Gastroesophageal sphincter (tissue), 4 donors: ENCODE measurements around the gene SERPINI2. TPM values are rescaled to one million over a fixed set of nuclear protein-coding genes. Genes with fewer than 3 reads are reported as not detected.

Experiments
- ATAC-seq: fragments of 150-250 bp; one replicate; pipeline ENCODE4 v1.9.1; 2016; ENCODE audit warnings: mild to moderate bottlenecking, moderate library complexity
- H3K27ac ChIP-seq, 4 donors: fragments of 200-600 bp; sonication (generic) in 3 of 4; 1 replicate in 3 of 4; 2 replicates in 1 of 4; pipeline ENCODE4 v1.5.1; 2016 to 2019
- H3K27me3 ChIP-seq: fragments of 200-600 bp; sonication (generic); one replicate; pipeline ENCODE4 v1.5.1; 2019
- H3K36me3 ChIP-seq, 2 donors: fragments of 200-600 bp; sonication (generic); one replicate each; pipeline ENCODE4 v1.5.1; 2019; ENCODE audit warnings: control low read depth in 1 of 2
- H3K4me1 ChIP-seq, 3 donors: fragments of 200-600 bp; sonication (generic); 1 replicate in 2 of 3; 2 replicates in 1 of 3; pipeline ENCODE4 v1.5.1; 2016 to 2019; ENCODE audit warnings: control low read depth in 2 of 3
- H3K4me3 ChIP-seq, 2 donors: fragments of 200-600 bp; sonication (generic); one replicate each; pipeline ENCODE4 v1.5.1; 2019; ENCODE audit warnings: mild to moderate bottlenecking in 1 of 2, moderate library complexity in 1 of 2
- H3K9me3 ChIP-seq, 3 donors: fragments of 200-600 bp; sonication (generic); one replicate each; pipeline ENCODE4 v1.5.1; 2017 to 2019; ENCODE audit warnings: control low read depth in 2 of 3
- EP300 ChIP-seq: sonication (generic); formaldehyde crosslinking; IDR thresholded peaks from one replicate; pipeline ENCODE4 v1.6.1; 2017; ENCODE audit warnings: antibody characterized with exemption, mild to moderate bottlenecking
- POLR2A ChIP-seq, 2 donors: fragments of 450-650 bp; IDR thresholded peaks; one replicate each; pipeline ENCODE4 v1.6.1; 2017; ENCODE audit warnings: antibody characterized with exemption in 2 of 2, mild to moderate bottlenecking in 2 of 2, moderate library complexity in 1 of 2
- POLR2AphosphoS5 ChIP-seq: sonication (generic); formaldehyde crosslinking; IDR thresholded peaks from one replicate; pipeline ENCODE4 v1.6.1; 2017; ENCODE audit warnings: antibody characterized with exemption
- WGBS, 2 donors: methylation state at CpG; one replicate each; pipeline ENCODE4 v1.1.5; 2018; ENCODE audit warnings: low coverage in 1 of 2; 5-methylcytosine and 5-hydroxymethylcytosine counted together
- total RNA-seq, 4 donors: library from RNA; depleted of rRNA; stranded (reverse); fragments of >200 nt; gene quantifications; one replicate each; pipeline ENCODE4 v1.1.0, GENCODE V29; 2016
- TF ChIP-seq, protein P1 (sequence below), 4 experiments: fragments of 200-600 bp in 2 of 4; fragments of 450-650 bp in 2 of 4; sonication (generic) in 1 of 4; IDR thresholded peaks; one replicate each; pipeline ENCODE4 v1.5.1; 2017 to 2019; ENCODE audit warnings: antibody characterized with exemption in 4 of 4, mild to moderate bottlenecking in 2 of 4, moderate library complexity in 2 of 4

SERPINI2 gene
- total RNA-seq, 4 donors from 2014 or later: 0.94 TPM; not detected in 3

DNA sequence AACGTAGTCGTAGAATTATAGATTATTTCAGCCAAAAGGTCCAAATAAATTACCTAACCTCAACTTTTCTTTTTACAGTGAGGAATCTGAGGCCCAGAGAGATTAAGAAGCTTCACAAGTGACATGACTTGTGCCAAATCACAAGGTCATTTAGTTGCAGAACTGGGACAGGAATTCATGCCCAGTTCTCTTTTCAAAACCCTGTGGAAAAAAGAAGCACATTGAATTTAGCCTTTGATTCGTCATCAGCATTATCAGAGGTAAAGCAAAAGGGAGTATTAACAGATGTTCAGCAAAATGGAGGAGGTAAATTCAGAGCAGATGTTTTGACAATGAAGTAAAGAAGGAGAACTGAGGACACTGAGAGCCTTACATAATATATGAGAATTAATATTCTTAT, 4.5 kb downstream of the SERPINI2 start:
- no peak for TF ChIP-seq EP300
- TF ChIP-seq, protein P1, sequence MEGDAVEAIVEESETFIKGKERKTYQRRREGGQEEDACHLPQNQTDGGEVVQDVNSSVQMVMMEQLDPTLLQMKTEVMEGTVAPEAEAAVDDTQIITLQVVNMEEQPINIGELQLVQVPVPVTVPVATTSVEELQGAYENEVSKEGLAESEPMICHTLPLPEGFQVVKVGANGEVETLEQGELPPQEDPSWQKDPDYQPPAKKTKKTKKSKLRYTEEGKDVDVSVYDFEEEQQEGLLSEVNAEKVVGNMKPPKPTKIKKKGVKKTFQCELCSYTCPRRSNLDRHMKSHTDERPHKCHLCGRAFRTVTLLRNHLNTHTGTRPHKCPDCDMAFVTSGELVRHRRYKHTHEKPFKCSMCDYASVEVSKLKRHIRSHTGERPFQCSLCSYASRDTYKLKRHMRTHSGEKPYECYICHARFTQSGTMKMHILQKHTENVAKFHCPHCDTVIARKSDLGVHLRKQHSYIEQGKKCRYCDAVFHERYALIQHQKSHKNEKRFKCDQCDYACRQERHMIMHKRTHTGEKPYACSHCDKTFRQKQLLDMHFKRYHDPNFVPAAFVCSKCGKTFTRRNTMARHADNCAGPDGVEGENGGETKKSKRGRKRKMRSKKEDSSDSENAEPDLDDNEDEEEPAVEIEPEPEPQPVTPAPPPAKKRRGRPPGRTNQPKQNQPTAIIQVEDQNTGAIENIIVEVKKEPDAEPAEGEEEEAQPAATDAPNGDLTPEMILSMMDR (IDR thresholded peaks at IDR 0.05): no peak

DNA sequence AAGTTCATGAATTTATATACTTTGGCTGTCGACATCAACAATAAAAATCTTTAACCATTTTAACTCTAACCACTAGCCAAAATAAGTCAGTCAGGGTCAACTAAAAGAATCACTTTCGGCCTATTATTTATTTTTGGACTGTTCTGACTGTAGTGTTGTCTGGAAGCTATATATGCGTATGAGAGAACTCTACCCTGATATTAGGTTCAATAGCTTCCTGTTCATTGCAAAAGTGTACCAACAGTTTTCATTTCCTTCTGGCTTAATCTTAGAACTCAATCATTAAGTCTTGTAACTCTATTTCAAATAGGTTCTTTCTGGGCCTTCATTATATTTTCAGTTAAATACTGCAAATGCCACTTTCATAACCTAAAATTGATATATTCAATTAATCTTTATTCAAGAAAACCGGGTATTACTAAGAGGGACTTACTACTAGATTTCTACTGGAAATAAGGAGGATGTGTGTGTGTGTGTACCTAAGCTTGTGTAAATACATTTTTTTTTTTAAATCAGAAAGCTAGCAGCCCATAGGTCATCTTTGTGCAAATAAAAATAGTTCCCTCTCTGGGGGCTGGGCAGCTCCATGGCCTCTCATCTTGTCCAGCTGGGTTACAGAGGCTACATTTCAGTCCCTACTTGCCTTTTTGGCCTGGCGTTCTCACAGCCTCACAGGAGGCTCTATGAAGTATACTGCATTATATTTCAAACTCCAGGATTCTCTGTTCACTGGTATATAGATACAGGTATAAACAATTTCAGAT, 5.8 kb downstream of the SERPINI2 start:
- H3K4me1 ChIP-seq: no peaks in the 10 kb centered on the region
- 79 to 84% methylated on average over 5 of the region's 5 CpGs for WGBS, 2 donors
- TF ChIP-seq POLR2A (IDR thresholded peaks at IDR 0.05) (no peak), EP300 (no peak), POLR2AphosphoS5 (no peak)
- TF ChIP-seq, protein P1 (IDR thresholded peaks at IDR 0.05): no peak
- no peaks in the 10 kb centered on the region for H3K9me3 ChIP-seq
- H3K27me3 ChIP-seq: no peaks in the 10 kb centered on the region
- no peaks in the 10 kb centered on the region for H3K36me3 ChIP-seq
- H3K27ac ChIP-seq: no peak overlapping the region
- no peak overlapping the region for H3K4me3 ChIP-seq
- no peak for ATAC-seq

More for the DNA sequence above, 4.5 kb downstream of the SERPINI2 start:
- Histone ChIP-seq H3K27me3 (no peaks in the 10 kb centered on the region), H3K4me1 (no peaks in the 10 kb centered on the region), H3K4me3 (no peak overlapping the region), H3K27ac (no peak overlapping the region), H3K9me3 (no peaks in the 10 kb centered on the region), H3K36me3 (no peaks in the 10 kb centered on the region)
- ATAC-seq: no peak
- WGBS, 2 donors: 53 to 73% methylated on average over 3 of the region's 3 CpGs

DNA sequence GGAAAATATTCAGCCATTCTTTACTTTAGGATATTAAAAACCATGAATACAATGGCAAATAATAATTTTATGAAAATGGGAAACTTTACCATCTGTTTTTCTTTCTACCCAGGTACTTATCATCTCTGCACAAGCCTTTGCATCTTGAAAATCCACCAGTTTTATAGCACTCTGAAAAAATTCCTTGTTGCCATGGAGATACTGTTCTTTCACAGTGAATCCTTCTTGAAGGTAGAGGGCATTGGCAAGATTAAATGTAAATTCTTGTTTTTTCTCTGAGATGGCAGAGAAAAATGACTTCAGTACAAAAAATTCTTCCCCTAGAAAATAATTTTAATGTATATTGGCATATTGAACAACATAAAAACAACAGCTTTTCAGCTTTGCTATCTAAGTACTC, 6.9 kb downstream of the SERPINI2 start:
- no peak overlapping the region for H3K27ac ChIP-seq
- TF ChIP-seq, protein P1 (IDR thresholded peaks at IDR 0.05): no peak
- ATAC-seq: no peak
- no peaks in the 10 kb centered on the region for H3K36me3 ChIP-seq
- no peaks in the 10 kb centered on the region for H3K27me3 ChIP-seq
- no peak overlapping the region for H3K4me3 ChIP-seq
- no peaks in the 10 kb centered on the region for H3K4me1 ChIP-seq
- no peaks in the 10 kb centered on the region for H3K9me3 ChIP-seq

DNA sequence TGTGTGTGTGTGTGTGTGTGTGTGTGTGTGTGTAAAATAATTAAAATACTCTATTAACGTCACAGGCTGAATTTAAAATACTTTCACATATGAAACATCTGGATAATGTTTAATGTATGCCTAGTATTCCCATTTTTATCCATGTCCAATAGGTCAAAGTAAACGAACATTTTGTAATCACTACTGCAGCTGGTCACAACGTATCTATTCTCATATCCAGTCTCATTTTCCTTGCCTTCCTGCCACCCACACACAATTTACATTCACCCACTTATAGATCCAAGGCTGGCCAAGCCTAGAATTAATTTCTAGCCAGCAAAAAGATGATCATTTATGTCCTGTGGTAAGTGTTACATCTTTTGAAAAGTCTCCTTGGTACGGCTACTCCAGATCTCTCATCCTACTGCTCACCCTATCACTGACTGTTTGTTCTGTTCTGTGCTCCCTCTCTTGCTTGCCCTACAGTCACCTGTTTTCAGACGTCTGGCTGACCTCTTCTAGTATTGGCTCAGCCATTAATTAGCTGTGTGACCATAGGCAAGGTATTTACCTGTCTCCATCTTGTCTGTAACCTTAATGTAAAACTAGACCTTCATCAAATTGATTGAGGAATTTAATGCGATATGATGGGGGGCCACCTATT, 17.6 kb downstream of the SERPINI2 start:
- 65 to 74% methylated on average over 5 to 6 of the region's 6 CpGs for WGBS, 2 donors
- no peak overlapping the region for H3K4me3 ChIP-seq
- no peaks in the 10 kb centered on the region for H3K4me1 ChIP-seq
- H3K9me3 ChIP-seq: no peaks in the 10 kb centered on the region
- no peak for TF ChIP-seq POLR2AphosphoS5
- TF ChIP-seq POLR2A (IDR thresholded peaks at IDR 0.05): no peak
- TF ChIP-seq, protein P1 (IDR thresholded peaks at IDR 0.05): no peak
- TF ChIP-seq EP300: no peak
- no peaks in the 10 kb centered on the region for H3K36me3 ChIP-seq
- H3K27ac ChIP-seq: no peak overlapping the region
- ATAC-seq: no peak
- no peaks in the 10 kb centered on the region for H3K27me3 ChIP-seq

DNA sequence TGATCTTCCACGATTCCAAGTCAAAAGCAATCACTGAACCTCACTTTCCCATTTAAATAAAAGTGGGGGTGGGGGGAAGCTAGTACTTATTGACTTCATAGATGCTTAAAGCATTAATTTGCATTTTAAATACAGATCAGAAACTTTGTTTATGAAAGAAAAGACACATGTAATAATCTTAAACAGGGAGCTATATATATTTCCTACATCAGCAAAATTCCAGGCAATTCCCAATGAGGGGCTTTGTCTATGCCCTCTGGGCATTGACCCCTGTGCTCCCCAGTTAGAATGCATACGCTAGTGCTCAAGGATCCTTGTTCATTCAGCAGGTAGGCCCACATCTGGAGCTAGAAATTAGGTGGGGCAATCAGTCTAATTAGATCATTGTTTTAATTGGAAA, 20.0 kb downstream of the SERPINI2 start:
- 67 to 96% methylated on average over 2 of the region's 2 CpGs for WGBS, 2 donors
- ATAC-seq: no peak
- Histone ChIP-seq H3K36me3 (no peaks in the 10 kb centered on the region), H3K9me3 (no peaks in the 10 kb centered on the region), H3K4me1 (no peaks in the 10 kb centered on the region), H3K27me3 (no peaks in the 10 kb centered on the region), H3K4me3 (no peak overlapping the region), H3K27ac (no peak overlapping the region)
- TF ChIP-seq EP300 (no peak), POLR2AphosphoS5 (no peak), POLR2A (IDR thresholded peaks at IDR 0.05) (no peak)
- TF ChIP-seq, protein P1 (IDR thresholded peaks at IDR 0.05): no peak
